HepG2 (cell line): ENCODE results near the gene TWF1. TPM values are rescaled to one million over a fixed set of nuclear protein-coding genes. Genes with fewer than 3 reads are reported as not detected.

ENCODE experiments used
- CENPX ChIP-seq: sonication (generic); formaldehyde crosslinking; IDR thresholded peaks from 2 replicates; pipeline ENCODE4 v1.9.0; 2021; ENCODE audit warnings: mild to moderate bottlenecking, missing genetic modification reagents, moderate library complexity
- DMAP1 ChIP-seq: IDR thresholded peaks from 2 replicates; pipeline ENCODE4 v1.6.1; 2016
- GLI4 ChIP-seq: sonication (generic); formaldehyde crosslinking; IDR thresholded peaks from 2 replicates; pipeline ENCODE4 v1.5.1; 2020; ENCODE audit warnings: missing genetic modification reagents, mild to moderate bottlenecking, moderate library complexity, borderline replicate concordance
- GTF2F1 ChIP-seq: fragments of 150-350 bp; IDR thresholded peaks from 2 replicates; pipeline ENCODE4 v1.6.1; 2014; ENCODE audit warnings: low read length
- HIVEP1 ChIP-seq: sonication (generic); formaldehyde crosslinking; IDR thresholded peaks from 2 replicates; pipeline ENCODE4 v1.4.0; 2020; ENCODE audit warnings: mild to moderate bottlenecking, missing genetic modification reagents
- MAFK ChIP-seq, 2 experiments: IDR thresholded peaks in 1 of 2; conservative IDR thresholded peaks in 1 of 2; 2 replicates each; pipeline ENCODE4 v1.6.1; 2011; ENCODE audit warnings: improper control_type of control experiment in 2 of 2, low read length in 2 of 2
- MEF2D ChIP-seq: sonication (generic); formaldehyde crosslinking; IDR thresholded peaks from 2 replicates; pipeline ENCODE4 v1.5.1; 2020; ENCODE audit warnings: mild to moderate bottlenecking, missing genetic modification reagents
- MLLT10 ChIP-seq: sonication (generic); formaldehyde crosslinking; IDR thresholded peaks from 2 replicates; pipeline ENCODE4 v1.4.0; 2020; ENCODE audit warnings: missing genetic modification reagents
- NFE2L2 ChIP-seq: fragments of 150-350 bp; IDR thresholded peaks from 2 replicates; pipeline ENCODE4 v1.6.1; 2014; ENCODE audit warnings: low read length
- NFIB ChIP-seq: sonication (generic); formaldehyde crosslinking; IDR thresholded peaks from 2 replicates; pipeline ENCODE4 v1.9.0; 2021; ENCODE audit warnings: missing genetic modification reagents, mild to moderate bottlenecking, borderline replicate concordance
- PREB ChIP-seq: sonication (generic); formaldehyde crosslinking; IDR thresholded peaks from 2 replicates; pipeline ENCODE4 v1.4.0; 2020; ENCODE audit warnings: missing genetic modification reagents
- PRMT3 ChIP-seq: sonication (generic); formaldehyde crosslinking; IDR thresholded peaks from 2 replicates; pipeline ENCODE4 v1.8.1; 2022; ENCODE audit warnings: low read depth, mild to moderate bottlenecking, moderate library complexity, missing genetic modification reagents, borderline replicate concordance
- SIN3A ChIP-seq: IDR thresholded peaks from 2 replicates; pipeline ENCODE4 v1.6.1; 2011; ENCODE audit warnings: low read depth, mild to moderate bottlenecking, control low read depth, low read length, borderline replicate concordance
- SRSF9 ChIP-seq: fragments of 200-400 bp; formaldehyde crosslinking; IDR thresholded peaks from 2 replicates; pipeline ENCODE4 v1.6.1; 2018; ENCODE audit warnings: borderline replicate concordance, mild to moderate bottlenecking, low read depth, low read length; ENCODE audit not compliant: insufficient read depth, poor library complexity, severe bottlenecking
- ZNF143 ChIP-seq: sonication (generic); formaldehyde crosslinking; IDR thresholded peaks from 2 replicates; pipeline ENCODE4 v1.4.0; 2020; ENCODE audit warnings: missing genetic modification reagents
- ZNF24 ChIP-seq: fragments of 450-650 bp; IDR thresholded peaks from 2 replicates; pipeline ENCODE4 v1.6.1; 2017; ENCODE audit warnings: antibody characterized with exemption, mild to moderate bottlenecking
- ZNF275 ChIP-seq: sonication (generic); formaldehyde crosslinking; IDR thresholded peaks from 2 replicates; pipeline ENCODE4 v1.8.0; 2022; ENCODE audit warnings: missing genetic modification reagents, mild to moderate bottlenecking, inconsistent platforms, borderline replicate concordance
- ZNF382 ChIP-seq: sonication (generic); formaldehyde crosslinking; IDR thresholded peaks from 2 replicates; pipeline ENCODE4 v1.5.0; 2020; ENCODE audit warnings: missing genetic modification reagents, mild to moderate bottlenecking, borderline replicate concordance
- ZNF549 ChIP-seq: sonication (generic); formaldehyde crosslinking; IDR thresholded peaks from 2 replicates; pipeline ENCODE4 v1.5.0; 2020; ENCODE audit warnings: missing genetic modification reagents
- ZNF558 ChIP-seq: sonication (generic); formaldehyde crosslinking; IDR thresholded peaks from 2 replicates; pipeline ENCODE4 v1.9.0; 2022; ENCODE audit warnings: mild to moderate bottlenecking, missing genetic modification reagents, borderline replicate concordance
- ZNF766 ChIP-seq: sonication (generic); formaldehyde crosslinking; IDR thresholded peaks from 2 replicates; pipeline ENCODE4 v1.5.0; 2020; ENCODE audit warnings: missing genetic modification reagents, borderline replicate concordance
- ZNF782 ChIP-seq: sonication (generic); formaldehyde crosslinking; IDR thresholded peaks from 2 replicates; pipeline ENCODE4 v1.4.0; 2020; ENCODE audit warnings: missing genetic modification reagents, mild to moderate bottlenecking, borderline replicate concordance
- polyA plus RNA-seq, 8 experiments: library from polyadenylated mRNA; depleted of rRNA in 3 of 8; stranded (reverse) in 7 of 8; unstranded in 1 of 8; fragments of >200 nt; fragmentation: Illumina TruSeq in 4 of 8; extraction: Trizol in 4 of 8; gene quantifications; 2 replicates each; pipeline versions ENCODE4 v1.2.1 to v1.2.3, GENCODE V29; 2011 to 2016; ENCODE audit warnings: low read depth in 4 of 8, missing spikeins in 1 of 8, mixed read lengths in 1 of 8; ENCODE audit not compliant: insufficient read depth in 1 of 8
- total RNA-seq, 5 experiments: library from RNA; depleted of rRNA; stranded (reverse); fragments of >200 nt; fragmentation: Illumina TruSeq; extraction: Trizol; gene quantifications; 2 replicates each; pipeline ENCODE4 v1.2.3, GENCODE V29; 2016; ENCODE audit warnings: low read depth in 1 of 5
- TF ChIP-seq, protein P1 (sequence below): sonication (generic); formaldehyde crosslinking; IDR thresholded peaks from 2 replicates; pipeline ENCODE4 v1.5.0; 2020; ENCODE audit warnings: missing genetic modification reagents
- TF ChIP-seq, protein P2 (sequence below): sonication (generic); formaldehyde crosslinking; IDR thresholded peaks from 2 replicates; pipeline ENCODE4 v1.4.0; 2020; ENCODE audit warnings: missing genetic modification reagents, mild to moderate bottlenecking, borderline replicate concordance

TWF1 gene
- total and polyA plus RNA-seq, 2 of the 13 experiments (the other 11 are each of a cell fraction or from before 2014, with no cell fraction given), result 32.3 to 85.5 TPM

GRCh38 chr12:43835656-43836474 lies 29.7 kb upstream of the TWF1 start, which contains the start of gene TMEM117 (continued):
- no peak for TF ChIP-seq MLLT10
- no peak for TF ChIP-seq SIN3A
- TF ChIP-seq NFIB (CRISPR knock-in tag), result no peak
- TF ChIP-seq, protein P1, sequence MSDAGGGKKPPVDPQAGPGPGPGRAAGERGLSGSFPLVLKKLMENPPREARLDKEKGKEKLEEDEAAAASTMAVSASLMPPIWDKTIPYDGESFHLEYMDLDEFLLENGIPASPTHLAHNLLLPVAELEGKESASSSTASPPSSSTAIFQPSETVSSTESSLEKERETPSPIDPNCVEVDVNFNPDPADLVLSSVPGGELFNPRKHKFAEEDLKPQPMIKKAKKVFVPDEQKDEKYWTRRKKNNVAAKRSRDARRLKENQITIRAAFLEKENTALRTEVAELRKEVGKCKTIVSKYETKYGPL (CRISPR knock-in tag), result no peak
- no peak for TF ChIP-seq GLI4 (CRISPR knock-in tag)
- no peak for TF ChIP-seq NFE2L2
- no peak for TF ChIP-seq MAFK (conservative IDR thresholded peaks at IDR 0.05 in 1 of 2, IDR thresholded peaks at IDR 0.05 in 1 of 2; ENCODE audit: low read length in 2 of 2)
- TF ChIP-seq PRMT3 (CRISPR knock-in tag), result no peak
- TF ChIP-seq HIVEP1 (CRISPR knock-in tag), result no peak
- no peak for TF ChIP-seq ZNF558 (CRISPR knock-in tag)
- no peak for TF ChIP-seq ZNF549 (CRISPR knock-in tag)
- no peak for TF ChIP-seq PREB (CRISPR knock-in tag)
- TF ChIP-seq DMAP1, result no peak; the same call in 1 of the 2 replicates
- TF ChIP-seq ZNF143 (CRISPR knock-in tag), result no peak
- TF ChIP-seq, protein P2, sequence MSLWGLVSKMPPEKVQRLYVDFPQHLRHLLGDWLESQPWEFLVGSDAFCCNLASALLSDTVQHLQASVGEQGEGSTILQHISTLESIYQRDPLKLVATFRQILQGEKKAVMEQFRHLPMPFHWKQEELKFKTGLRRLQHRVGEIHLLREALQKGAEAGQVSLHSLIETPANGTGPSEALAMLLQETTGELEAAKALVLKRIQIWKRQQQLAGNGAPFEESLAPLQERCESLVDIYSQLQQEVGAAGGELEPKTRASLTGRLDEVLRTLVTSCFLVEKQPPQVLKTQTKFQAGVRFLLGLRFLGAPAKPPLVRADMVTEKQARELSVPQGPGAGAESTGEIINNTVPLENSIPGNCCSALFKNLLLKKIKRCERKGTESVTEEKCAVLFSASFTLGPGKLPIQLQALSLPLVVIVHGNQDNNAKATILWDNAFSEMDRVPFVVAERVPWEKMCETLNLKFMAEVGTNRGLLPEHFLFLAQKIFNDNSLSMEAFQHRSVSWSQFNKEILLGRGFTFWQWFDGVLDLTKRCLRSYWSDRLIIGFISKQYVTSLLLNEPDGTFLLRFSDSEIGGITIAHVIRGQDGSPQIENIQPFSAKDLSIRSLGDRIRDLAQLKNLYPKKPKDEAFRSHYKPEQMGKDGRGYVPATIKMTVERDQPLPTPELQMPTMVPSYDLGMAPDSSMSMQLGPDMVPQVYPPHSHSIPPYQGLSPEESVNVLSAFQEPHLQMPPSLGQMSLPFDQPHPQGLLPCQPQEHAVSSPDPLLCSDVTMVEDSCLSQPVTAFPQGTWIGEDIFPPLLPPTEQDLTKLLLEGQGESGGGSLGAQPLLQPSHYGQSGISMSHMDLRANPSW (CRISPR knock-in tag), result no peak
- no peak for TF ChIP-seq SRSF9
- TF ChIP-seq ZNF782, result peak; percentile 26; the same call in 1 of the 2 replicates
- TF ChIP-seq GTF2F1, result no peak
- no peak for TF ChIP-seq MEF2D (CRISPR knock-in tag)
- no peak for TF ChIP-seq ZNF24
- TF ChIP-seq ZNF275, result 0 out of 2 replicates have a peak, but pooled peaks have one; percentile 15
- TF ChIP-seq ZNF766, result 0 out of 2 replicates have a peak, but pooled peaks have one; percentile 23
- TF ChIP-seq CENPX (CRISPR knock-in tag), result no peak
- no peak for TF ChIP-seq ZNF382
